Prostate gland (tissue), 2 donors: ENCODE data around the gene PFDN5. TPM values are rescaled to one million over a fixed set of nuclear protein-coding genes. Genes with fewer than 3 reads are reported as not detected.

Experiments
- DNase-seq: peaks from one replicate; pipeline ENCODE4 v3.0.0-alpha.2; 2019; ENCODE audit warnings: low spot score
- H3K27ac ChIP-seq, 2 donors: fragments of 200-600 bp; sonication (generic); 2 replicates each; pipeline ENCODE4 v1.5.1; 2017 to 2019
- H3K27me3 ChIP-seq: fragments of 200-600 bp; sonication (generic); replicated peaks from 2 replicates; pipeline ENCODE4 v1.5.1; 2019; ENCODE audit not compliant: insufficient read depth
- H3K36me3 ChIP-seq, 2 donors: fragments of 200-600 bp; sonication (generic); 1 replicate in 1 of 2; 2 replicates in 1 of 2; pipeline versions ENCODE4 v1.5.1 to v1.8.1; 2017 to 2019
- H3K4me1 ChIP-seq: fragments of 200-600 bp; sonication (generic); replicated peaks from 2 replicates; pipeline ENCODE4 v1.5.1; 2019
- H3K4me3 ChIP-seq, 2 donors: fragments of 200-600 bp; sonication (generic); 2 replicates each; pipeline ENCODE4 v1.5.1; 2017 to 2019
- H3K9me3 ChIP-seq: fragments of 200-600 bp; sonication (generic); 2 replicates; pipeline ENCODE4 v1.5.1; 2017
- CTCF ChIP-seq, 4 experiments: fragments of 200-600 bp in 2 of 4; fragments of 450-650 bp in 2 of 4; sonication (generic) in 2 of 4; IDR thresholded peaks; 1 replicate in 3 of 4; 2 replicates in 1 of 4; pipeline ENCODE4 v1.5.1; 2016 to 2019; ENCODE audit warnings: antibody characterized with exemption in 4 of 4, mild to moderate bottlenecking in 2 of 4, moderate library complexity in 2 of 4
- POLR2A ChIP-seq: fragments of 450-650 bp; IDR thresholded peaks from one replicate; pipeline ENCODE4 v1.6.1; 2016; ENCODE audit warnings: antibody characterized with exemption, mild to moderate bottlenecking
- POLR2AphosphoS5 ChIP-seq: sonication (generic); formaldehyde crosslinking; IDR thresholded peaks from one replicate; pipeline ENCODE4 v1.6.1; 2017; ENCODE audit warnings: antibody characterized with exemption
- WGBS: methylation state at CpG from one replicate; pipeline ENCODE4 v1.1.5; 2018; 5-methylcytosine and 5-hydroxymethylcytosine counted together
- intact Hi-C: fragments of 100-400 bp; cut with DNase I; formaldehyde crosslinking; loops from one replicate; pipeline ENCODE4 v1.14.2; 2022
- total RNA-seq, 2 donors: library from RNA; depleted of rRNA; stranded (reverse); fragments of >200 nt; gene quantifications; one replicate each; pipeline ENCODE4 v1.1.0, GENCODE V29; 2016

Gene PFDN5
- total RNA-seq, 2 donors from 2014 or later: 552 to 673 TPM

GRCh38 chr12:53298164-53298563, 2.8 kb downstream of the PFDN5 start:
- intact Hi-C loops: loop anchor here (5.0 kb wide), 1 partner anchor 46 kb away; a partner anchor contains a TSS
- H3K27ac ChIP-seq: no peak overlapping the region
- TF ChIP-seq POLR2A: no peak
- no peak for TF ChIP-seq POLR2AphosphoS5
- TF ChIP-seq CTCF (IDR thresholded peaks at IDR 0.05): no peak

GRCh38 chr12:53299101-53299453, 3.7 kb downstream of the PFDN5 start:
- H3K27me3 ChIP-seq: no peaks in the 10 kb centered on the region
- peaks cover 9% of the 10 kb centered on the region for H3K4me1 ChIP-seq
- WGBS: 62% methylated on average over 5 of the region's 5 CpGs
- DNase-seq: no peak
- intact Hi-C loops: loop anchor here (5.0 kb wide), 1 partner anchor 47 kb away; a partner anchor contains a TSS
- H3K36me3 ChIP-seq: peaks cover 0 to 7% of the 10 kb centered on the region in 2 donors
- H3K9me3 ChIP-seq: no peaks in the 10 kb centered on the region
- peak overlapping the region in 1 of 2 donors; percentile 54 for H3K27ac ChIP-seq
- TF ChIP-seq POLR2AphosphoS5 (no peak), CTCF (IDR thresholded peaks at IDR 0.05) (no peak), POLR2A (no peak)
- peak overlapping the region in 1 of 2 donors; percentile 75 for H3K4me3 ChIP-seq

More at GRCh38 chr12:53298164-53298563, 2.8 kb downstream of the PFDN5 start:
- Histone ChIP-seq H3K27me3 (no peaks in the 10 kb centered on the region), H3K4me3 (no peak overlapping the region), H3K9me3 (no peaks in the 10 kb centered on the region), H3K4me1 (peaks cover 9% of the 10 kb centered on the region), H3K36me3 (peaks cover 0 to 7% of the 10 kb centered on the region in 2 donors)
- 69% methylated on average over 5 of the region's 5 CpGs for WGBS
- DNase-seq: no peak

- peak; percentile 20 for TF ChIP-seq POLR2A
- peak in 3 of 4 experiments; percentile 9 to 42 (median 41) for TF ChIP-seq CTCF (IDR thresholded peaks at IDR 0.05)
- TF ChIP-seq POLR2AphosphoS5: peak; percentile 75
- Histone ChIP-seq H3K36me3 (peaks cover 0 to 7% of the 10 kb centered on the region in 2 donors), H3K4me3 (peak within 1 kb of the TSS; percentile 56 to 75), H3K27me3 (no peaks in the 10 kb centered on the region), H3K4me1 (peaks cover 9% of the 10 kb centered on the region), H3K27ac (peak within 1 kb of the TSS in 1 of 2 donors; percentile 54), H3K9me3 (no peaks in the 10 kb centered on the region)
- intact Hi-C loops: loop anchor here (5.0 kb wide), 1 partner anchor 47 kb away; a partner anchor contains a TSS
- peak; percentile 75 for DNase-seq
- WGBS: 1% methylated on average over 49 of the region's 51 CpGs
Observed at GRCh38 chr12:53299454-53300180, 4.3 kb downstream of the PFDN5 start, which contains the start of gene MYG1. MYG1 (plus strand) TSS chr12:53299695; CDS start chr12:53299738, 43 bp downstream.

GRCh38 chr12:53300187-53300586, 4.8 kb downstream of the PFDN5 start:
- DNase-seq: no peak
- H3K27me3 ChIP-seq: no peaks in the 10 kb centered on the region
- peaks cover 0 to 7% of the 10 kb centered on the region in 2 donors for H3K36me3 ChIP-seq
- H3K9me3 ChIP-seq: no peaks in the 10 kb centered on the region
- WGBS: under 1% methylated on average over 12 of the region's 12 CpGs
- H3K4me3 ChIP-seq: peak overlapping the region; percentile 56 to 75
- intact Hi-C loops: no loop called here
- TF ChIP-seq CTCF (IDR thresholded peaks at IDR 0.05): no peak
- no peak for TF ChIP-seq POLR2A
- H3K4me1 ChIP-seq: peaks cover 9% of the 10 kb centered on the region
- H3K27ac ChIP-seq: peak overlapping the region in 1 of 2 donors; percentile 54
